Lung (tissue), 12 donors: ENCODE data around the gene PTGDS. TPM values are rescaled to one million over a fixed set of nuclear protein-coding genes. Genes with fewer than 3 reads are reported as not detected.

Experiments used
- ATAC-seq: fragments of 200-7000 bp; cut with Tn5 transposase; one replicate; pipeline ENCODE4 v1.9.1; 2020; ENCODE audit warnings: moderate number of reproducible peaks; ENCODE audit not compliant: insufficient read depth, low FRiP score
- DNase-seq, 3 donors: peaks; one replicate each; pipeline ENCODE4 v3.0.0-alpha.2; 2013 to 2017
- H3K27ac ChIP-seq, 2 donors: one replicate each; pipeline ENCODE4 v1.5.1; 2013; ENCODE audit warnings: mild to moderate bottlenecking in 2 of 2, moderate library complexity in 2 of 2, control low read depth in 1 of 2, inconsistent platforms in 1 of 2, low read depth in 1 of 2, low read length in 1 of 2
- H3K27me3 ChIP-seq, 3 donors: one replicate each; pipeline ENCODE4 v1.5.1; 2013; ENCODE audit warnings: low read length in 2 of 3; ENCODE audit not compliant: control insufficient read depth in 3 of 3, insufficient read depth in 3 of 3
- H3K36me3 ChIP-seq, 4 donors: one replicate each; pipeline ENCODE4 v1.5.1; 2013; ENCODE audit warnings: low read length in 4 of 4, mild to moderate bottlenecking in 1 of 4, moderate library complexity in 1 of 4; ENCODE audit not compliant: control insufficient read depth in 4 of 4, insufficient read depth in 4 of 4
- H3K4me1 ChIP-seq, 5 donors: one replicate each; pipeline ENCODE4 v1.5.1; 2013; ENCODE audit warnings: low read length in 5 of 5, mild to moderate bottlenecking in 2 of 5, moderate library complexity in 1 of 5; ENCODE audit not compliant: control insufficient read depth in 5 of 5, insufficient read depth in 5 of 5
- H3K4me3 ChIP-seq: one replicate; pipeline ENCODE4 v1.5.1; 2013; ENCODE audit warnings: mild to moderate bottlenecking, control low read depth, moderate library complexity
- H3K9ac ChIP-seq, 2 donors: one replicate each; pipeline ENCODE4 v1.5.1; 2013; ENCODE audit warnings: low read length in 2 of 2, control low read depth in 1 of 2; ENCODE audit not compliant: insufficient read depth in 1 of 2
- H3K9me3 ChIP-seq, 4 donors: one replicate each; pipeline ENCODE4 v1.5.1; 2013; ENCODE audit warnings: low read length in 3 of 4, mild to moderate bottlenecking in 1 of 4, moderate library complexity in 1 of 4; ENCODE audit not compliant: control insufficient read depth in 4 of 4, insufficient read depth in 3 of 4
- CTCF ChIP-seq: IDR thresholded peaks from 2 replicates; pipeline ENCODE4 v1.5.1; 2012; ENCODE audit warnings: mild to moderate bottlenecking; ENCODE audit errors: control extremely low read depth, extremely low read depth
- WGBS, 2 donors: extraction: QIAGEN DNeasy Blood & Tissue Kit; methylation state at CpG; one replicate each; pipeline ENCODE4 v1.1.7; 2013; 5-methylcytosine and 5-hydroxymethylcytosine counted together
- polyA plus RNA-seq, 2 donors: library from polyadenylated mRNA; stranded (reverse); fragments of 200-250 nt; gene quantifications; one replicate each; pipeline ENCODE4 v1.2.1, GENCODE V29; 2013
- total RNA-seq, 2 donors: library from RNA; depleted of rRNA in 1 of 2; stranded (reverse); fragments of >200 nt in 1 of 2; gene quantifications; one replicate each; pipeline ENCODE4 v1.2.1, GENCODE V29; 2014 to 2021
- donor health status: control.
- donor health status: control.
- donor health status: Bipolar disorder and iron deficiency.
- donor health status: healthy.
- donor health status: DM: yes; HTN: yes; CAD: no.

The PTGDS gene
- total and polyA plus RNA-seq, 4 donors = 19.4 to 159 (median 93.7) TPM

GRCh38 chr9:136985027-136985602, 7.8 kb downstream of the PTGDS start:
- Histone ChIP-seq H3K36me3 (no peaks in the 10 kb centered on the region), H3K9ac (no peak overlapping the region), H3K27me3 (peaks cover 5 to 27% (median 14%) of the 10 kb centered on the region in 3 donors), H3K4me3 (no peak overlapping the region), H3K27ac (no peak overlapping the region), H3K4me1 (peaks cover 0 to 14% (median 6%) of the 10 kb centered on the region in 5 donors), H3K9me3 (peaks cover 0 to 5% (median 0%) of the 10 kb centered on the region in 4 donors)
- DNase-seq (no peak), ATAC-seq (no peak)
- WGBS, 2 donors = 10 to 24% methylated on average over 46 to 48 of the region's 48 CpGs
- no peak for TF ChIP-seq CTCF

GRCh38 chr9:136985853-136986252, 8.5 kb downstream of the PTGDS start:
- Histone ChIP-seq H3K27me3 (peaks cover 5 to 27% (median 14%) of the 10 kb centered on the region in 3 donors), H3K4me3 (no peak overlapping the region), H3K36me3 (no peaks in the 10 kb centered on the region), H3K4me1 (peaks cover 0 to 14% (median 6%) of the 10 kb centered on the region in 5 donors), H3K9ac (no peak overlapping the region), H3K27ac (no peak overlapping the region), H3K9me3 (peaks cover 0 to 5% (median 0%) of the 10 kb centered on the region in 4 donors)
- DNase-seq = no peak
- ATAC-seq = no peak
- no peak for TF ChIP-seq CTCF
- WGBS, 2 donors = 24 to 38% methylated on average over 32 to 33 of the region's 33 CpGs

GRCh38 chr9:136988872-136989271, 11.6 kb downstream of the PTGDS start:
- peaks cover 0 to 16% (median 4%) of the 10 kb centered on the region in 5 donors for H3K4me1 ChIP-seq
- H3K27me3 ChIP-seq = peaks cover 2 to 22% (median 11%) of the 10 kb centered on the region in 3 donors
- no peak for DNase-seq
- no peak overlapping the region for H3K27ac ChIP-seq
- 97 to 98% methylated on average over 4 of the region's 4 CpGs for WGBS, 2 donors
- H3K9me3 ChIP-seq = peaks cover 0 to 2% (median 0%) of the 10 kb centered on the region in 4 donors
- no peak overlapping the region for H3K9ac ChIP-seq
- ATAC-seq = no peak
- no peak for TF ChIP-seq CTCF
- peaks cover 0 to 2% (median 0%) of the 10 kb centered on the region in 4 donors for H3K36me3 ChIP-seq
- no peak overlapping the region for H3K4me3 ChIP-seq
